ENCODE measurements around the gene MIF4GD. TPM values are rescaled to one million over a fixed set of nuclear protein-coding genes. Genes with fewer than 3 reads are reported as not detected.
A peak's percentile ranks its signal among the peaks of the same experiment; 100 is the strongest.

The MIF4GD gene
- total and polyA plus RNA-seq, 10 of the 15 experiments (the other 5 are each of a cell fraction or from before 2014, with no cell fraction given), result 22.8 to 96.2 (median 60.1) TPM

- TF ChIP-seq CHD4 (IDR thresholded peaks at IDR 0.05) (no peak), CBFB (IDR thresholded peaks at IDR 0.05; ENCODE audit: low read depth) (no peak), KLF5 (IDR thresholded peaks at IDR 0.05; ENCODE audit: partially characterized antibody) (no peak), ATF2 (IDR thresholded peaks at IDR 0.05; ENCODE audit: low read length) (no peak; the same call in 1 of the 2 replicates), MXI1 (IDR thresholded peaks at IDR 0.05; ENCODE audit: low read depth, low read length) (no peak), GATAD2B (conservative IDR thresholded peaks at IDR 0.05; ENCODE audit: low read depth) (no peak), ZBTB40 (IDR thresholded peaks at IDR 0.05; ENCODE audit: borderline replicate concordance) (no peak), NFYA (IDR thresholded peaks at IDR 0.05; ENCODE audit: borderline replicate concordance, low read depth, low read length) (no peak), IKZF2 (IDR thresholded peaks at IDR 0.05) (peak; percentile 76 to 85), RB1 (IDR thresholded peaks at IDR 0.05; ENCODE audit: borderline replicate concordance) (no peak), NR2F1 (conservative IDR thresholded peaks at IDR 0.05) (no peak), ZBTB4 (CRISPR knock-in tag; IDR thresholded peaks at IDR 0.05) (no peak), CHD2 (IDR thresholded peaks at IDR 0.05; ENCODE audit: borderline replicate concordance, low read depth, low read length) (peak; percentile 78; the same call in 1 of the 2 replicates), SREBF1 (IDR thresholded peaks at IDR 0.05; ENCODE audit: low read length) (no peak), CEBPB (IDR thresholded peaks at IDR 0.05; ENCODE audit: borderline replicate concordance in 1 of 2, low read depth in 2 of 2, low read length in 2 of 2) (no peak), ZSCAN29 (IDR thresholded peaks at IDR 0.05) (no peak)
- TF ChIP-seq, protein P1, sequence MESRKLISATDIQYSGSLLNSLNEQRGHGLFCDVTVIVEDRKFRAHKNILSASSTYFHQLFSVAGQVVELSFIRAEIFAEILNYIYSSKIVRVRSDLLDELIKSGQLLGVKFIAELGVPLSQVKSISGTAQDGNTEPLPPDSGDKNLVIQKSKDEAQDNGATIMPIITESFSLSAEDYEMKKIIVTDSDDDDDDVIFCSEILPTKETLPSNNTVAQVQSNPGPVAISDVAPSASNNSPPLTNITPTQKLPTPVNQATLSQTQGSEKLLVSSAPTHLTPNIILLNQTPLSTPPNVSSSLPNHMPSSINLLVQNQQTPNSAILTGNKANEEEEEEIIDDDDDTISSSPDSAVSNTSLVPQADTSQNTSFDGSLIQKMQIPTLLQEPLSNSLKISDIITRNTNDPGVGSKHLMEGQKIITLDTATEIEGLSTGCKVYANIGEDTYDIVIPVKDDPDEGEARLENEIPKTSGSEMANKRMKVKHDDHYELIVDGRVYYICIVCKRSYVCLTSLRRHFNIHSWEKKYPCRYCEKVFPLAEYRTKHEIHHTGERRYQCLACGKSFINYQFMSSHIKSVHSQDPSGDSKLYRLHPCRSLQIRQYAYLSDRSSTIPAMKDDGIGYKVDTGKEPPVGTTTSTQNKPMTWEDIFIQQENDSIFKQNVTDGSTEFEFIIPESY (IDR thresholded peaks at IDR 0.05), result no peak
- TF ChIP-seq, protein P2, sequence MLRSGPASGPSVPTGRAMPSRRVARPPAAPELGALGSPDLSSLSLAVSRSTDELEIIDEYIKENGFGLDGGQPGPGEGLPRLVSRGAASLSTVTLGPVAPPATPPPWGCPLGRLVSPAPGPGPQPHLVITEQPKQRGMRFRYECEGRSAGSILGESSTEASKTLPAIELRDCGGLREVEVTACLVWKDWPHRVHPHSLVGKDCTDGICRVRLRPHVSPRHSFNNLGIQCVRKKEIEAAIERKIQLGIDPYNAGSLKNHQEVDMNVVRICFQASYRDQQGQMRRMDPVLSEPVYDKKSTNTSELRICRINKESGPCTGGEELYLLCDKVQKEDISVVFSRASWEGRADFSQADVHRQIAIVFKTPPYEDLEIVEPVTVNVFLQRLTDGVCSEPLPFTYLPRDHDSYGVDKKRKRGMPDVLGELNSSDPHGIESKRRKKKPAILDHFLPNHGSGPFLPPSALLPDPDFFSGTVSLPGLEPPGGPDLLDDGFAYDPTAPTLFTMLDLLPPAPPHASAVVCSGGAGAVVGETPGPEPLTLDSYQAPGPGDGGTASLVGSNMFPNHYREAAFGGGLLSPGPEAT (IDR thresholded peaks at IDR 0.05; ENCODE audit: low read depth), result peak; percentile 68; the same call in 1 of the 2 replicates
These were observed 21.0 kb downstream of the MIF4GD start (continued) for GRCh38 chr17:75250009-75250471.
